AG20443 (cell line): ENCODE measurements around the gene OTUB1.

Experiments
- DNase-seq: peaks from one replicate; pipeline ENCODE4 v3.0.0; 2012; ENCODE audit warnings: low spot score, mixed read lengths

OTUB1 gene

DNA sequence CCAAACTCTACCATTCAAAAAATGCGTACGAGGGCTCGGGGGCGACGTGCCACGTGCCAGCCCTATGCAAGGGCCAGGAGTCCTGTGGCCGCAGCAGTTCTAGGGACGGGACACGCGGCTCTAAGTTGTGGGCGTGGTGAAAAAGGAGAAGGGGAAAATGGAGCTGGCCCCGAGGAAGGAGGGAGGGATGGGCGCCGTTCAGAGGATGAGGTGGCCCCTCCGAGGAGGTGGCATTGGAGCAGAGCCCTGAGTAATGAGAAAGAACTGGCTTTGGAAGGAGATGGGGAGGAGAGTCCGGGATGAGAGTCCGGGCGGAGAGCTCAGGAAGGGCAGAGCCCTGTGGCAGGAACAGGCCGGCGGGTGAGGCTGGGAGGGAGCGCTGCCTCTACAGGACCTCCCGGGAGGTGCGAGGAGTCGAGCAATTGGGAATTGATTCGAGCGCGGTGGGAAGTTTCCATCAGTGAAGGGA lies 21.0 kb downstream of the OTUB1 start:
- peak; percentile 74 for DNase-seq

DNA sequence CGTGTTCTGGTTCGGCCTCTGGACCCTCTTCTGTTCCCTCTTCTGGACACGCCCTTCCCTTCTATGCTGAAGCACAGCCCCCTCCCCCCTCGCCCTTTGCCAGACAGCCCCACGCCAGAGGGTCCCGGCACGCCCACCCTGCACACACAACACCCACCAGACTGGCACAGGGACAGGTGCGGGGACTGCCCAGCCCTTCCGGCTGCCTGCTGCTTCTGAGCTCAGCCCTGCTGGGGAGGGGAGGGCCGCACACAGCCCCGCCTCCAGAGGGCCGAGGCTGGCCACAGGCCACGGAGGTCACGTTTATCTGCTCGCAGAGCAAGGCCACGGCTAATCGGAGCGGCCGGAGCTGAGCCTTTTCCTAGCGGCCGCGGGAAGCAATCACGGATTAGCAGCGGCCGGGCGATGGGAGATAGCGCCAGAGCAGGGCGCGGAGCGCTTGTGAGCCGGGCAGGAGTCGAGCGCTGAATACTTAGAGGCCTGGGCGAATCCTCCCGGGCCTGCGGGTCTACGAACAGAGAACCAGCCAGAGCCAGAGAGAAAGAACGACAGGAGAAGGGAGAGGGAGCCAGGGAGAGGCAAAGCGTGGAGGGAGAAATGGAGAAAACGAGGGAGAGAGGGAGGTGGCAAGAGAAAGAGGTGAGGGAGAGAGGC lies 21.5 kb downstream of the OTUB1 start:
- peak; percentile 88 for DNase-seq

DNA sequence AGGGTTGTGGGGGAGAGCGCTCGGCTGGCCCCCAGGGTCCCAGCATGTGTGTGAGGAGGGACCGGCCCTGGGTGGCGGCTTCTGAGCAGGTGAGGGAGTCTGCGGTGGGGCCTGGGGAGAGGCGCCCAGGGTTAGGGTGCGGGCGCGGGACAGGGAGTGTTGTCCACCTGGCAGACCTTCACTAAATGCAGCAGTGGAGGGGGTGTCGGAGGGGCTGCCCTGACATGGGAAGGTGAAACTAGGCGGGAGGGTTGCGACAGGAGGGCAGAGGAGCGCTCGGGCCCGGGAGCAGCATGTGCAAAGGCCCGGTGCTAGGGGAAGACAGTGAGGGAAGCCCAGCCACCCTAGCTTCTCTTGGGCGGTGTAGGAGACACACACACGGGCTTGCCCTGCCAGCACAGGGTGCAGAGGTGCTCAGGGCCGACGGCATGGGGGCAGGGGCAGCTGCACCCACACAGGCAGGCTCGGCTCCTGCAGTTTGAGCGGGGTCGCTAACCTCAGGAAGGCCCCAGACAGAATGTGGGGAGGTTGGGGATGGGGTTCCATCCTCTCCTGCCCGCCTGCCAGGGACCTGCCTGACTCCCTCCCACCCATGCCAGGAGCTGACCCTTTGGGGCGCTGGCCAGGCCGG lies 22.2 kb downstream of the OTUB1 start:
- DNase-seq = no peak

DNA sequence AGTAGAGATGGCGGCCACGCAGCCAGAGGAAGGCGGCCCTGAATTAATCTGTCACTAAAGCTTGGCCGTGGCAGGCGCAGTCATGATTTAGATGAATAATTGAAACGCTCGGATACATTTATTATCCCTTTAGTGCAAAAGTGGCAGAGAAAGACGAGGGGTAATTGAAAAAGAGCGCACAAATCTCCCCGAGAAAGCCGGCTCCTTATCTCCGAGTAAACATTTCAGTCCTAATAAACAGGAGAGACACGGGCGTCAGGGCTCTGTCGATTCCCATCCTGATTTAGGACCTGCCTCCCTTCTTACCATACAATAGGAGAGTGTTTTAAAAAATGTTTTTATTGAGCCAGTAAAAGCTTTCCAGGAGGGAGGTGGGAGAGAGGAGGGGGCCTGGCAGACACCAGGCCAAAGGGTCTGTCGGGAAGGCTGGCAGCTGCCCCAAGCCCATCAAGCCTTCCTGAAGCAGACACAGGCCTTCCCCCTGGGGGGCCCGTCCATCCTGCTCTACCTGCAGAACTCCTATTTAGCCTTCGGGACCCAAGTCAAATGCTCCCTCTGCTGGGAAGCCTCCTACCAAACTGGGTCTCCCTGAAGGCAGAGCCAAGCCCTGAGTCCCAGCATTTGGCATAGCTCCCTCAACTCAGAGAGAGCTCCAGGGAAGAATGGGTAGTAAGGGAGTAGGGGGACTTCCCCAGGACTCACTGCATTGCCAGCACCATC lies 22.8 kb downstream of the OTUB1 start:
- no peak for DNase-seq

DNA sequence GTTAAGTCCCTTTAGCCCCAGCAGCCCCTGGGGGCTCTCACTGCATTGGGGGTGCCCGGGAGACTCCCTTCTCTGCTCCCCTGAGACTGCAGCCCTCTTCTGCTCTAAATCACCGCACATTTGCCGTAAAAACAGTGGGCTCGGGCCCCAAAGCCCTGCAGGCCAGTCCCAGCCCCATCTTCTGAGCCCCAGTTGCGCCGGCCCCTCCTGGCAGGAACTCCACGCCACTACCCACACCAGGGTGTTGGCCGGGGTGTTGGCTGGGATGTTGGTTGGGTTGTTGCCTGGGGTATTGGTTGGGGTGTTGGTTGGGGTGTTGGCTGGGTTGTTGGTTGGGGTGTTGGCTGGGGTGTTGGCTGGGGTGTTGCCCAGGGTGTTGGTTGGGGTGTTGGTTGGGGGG lies 23.5 kb downstream of the OTUB1 start:
- DNase-seq = no peak

DNA sequence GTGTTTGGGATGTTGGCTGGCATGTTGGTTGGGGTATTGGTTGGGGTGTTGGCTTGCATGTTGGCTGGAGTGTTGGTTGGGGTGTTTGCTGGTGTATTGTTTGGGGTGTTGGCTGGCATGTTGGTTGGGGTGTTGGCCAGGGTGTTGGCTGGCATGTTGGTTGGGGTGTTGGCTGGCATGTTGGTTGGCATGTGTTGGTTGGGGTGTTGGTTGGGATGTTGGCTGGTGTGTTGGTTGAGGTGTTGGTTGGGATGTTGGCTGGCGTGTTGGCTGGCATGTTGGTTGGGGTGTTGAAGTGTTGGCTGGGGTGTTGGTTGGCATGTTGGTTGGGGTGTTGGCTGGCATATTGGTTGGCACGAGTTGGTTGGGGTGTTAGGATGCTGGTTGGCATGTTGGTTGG lies 24.5 kb downstream of the OTUB1 start:
- no peak for DNase-seq

DNA sequence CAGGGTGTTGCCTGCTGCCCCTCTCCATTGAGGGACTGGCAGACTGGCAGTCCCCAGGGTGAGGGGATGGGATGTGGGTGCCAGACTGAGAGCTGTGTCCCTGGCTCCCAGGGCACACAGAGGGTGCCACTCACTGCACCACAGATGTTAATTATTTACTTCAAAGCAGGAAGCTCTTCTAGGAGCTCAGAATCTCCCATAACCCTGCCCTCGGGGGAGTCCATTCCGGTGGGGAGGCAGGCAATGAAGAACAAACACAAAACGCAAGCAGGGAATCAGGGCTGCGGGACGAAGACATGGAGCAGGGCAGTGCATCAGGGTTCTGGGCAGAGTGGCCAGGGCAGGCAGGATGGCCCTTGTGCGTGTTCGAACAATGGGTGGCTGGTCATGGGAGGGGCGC lies 25.1 kb downstream of the OTUB1 start:
- no peak for DNase-seq

DNA sequence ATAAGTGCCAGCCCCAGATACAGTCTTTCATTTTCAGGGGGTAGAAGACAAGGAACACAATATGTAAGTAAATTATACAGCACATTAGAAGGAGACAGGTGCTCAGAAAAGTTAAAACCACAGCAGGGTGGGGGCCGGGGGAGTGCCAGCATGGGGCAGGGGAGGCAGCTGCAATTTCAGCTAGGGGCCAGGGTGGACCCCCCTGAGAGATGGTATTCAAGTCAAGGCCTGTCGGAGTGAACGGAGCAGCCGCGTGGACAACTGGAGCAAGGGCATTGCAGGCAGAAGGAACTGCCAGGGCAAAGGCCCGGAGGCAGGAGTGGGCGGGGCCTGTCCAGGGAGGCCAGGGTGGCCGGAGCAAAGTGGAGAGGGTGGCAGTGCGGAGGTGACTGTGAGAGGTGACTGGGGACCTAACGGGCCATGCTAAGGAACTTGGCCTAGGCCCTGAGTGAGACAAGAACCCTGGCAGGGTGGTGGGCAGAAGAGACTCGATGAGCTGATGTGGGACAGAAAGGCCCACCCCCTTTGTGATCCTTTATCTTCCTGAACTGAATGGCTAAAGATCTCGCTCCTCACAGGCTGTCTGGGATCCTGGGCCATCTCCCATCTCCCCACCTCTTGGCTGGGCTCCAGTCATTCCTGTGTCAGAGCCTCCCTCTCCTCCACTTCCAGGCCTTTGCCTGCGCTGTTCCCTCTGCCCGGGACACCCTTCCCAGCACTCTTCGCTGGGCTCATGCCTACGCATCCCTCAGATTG lies 27.1 kb downstream of the OTUB1 start:
- no peak for DNase-seq

DNA sequence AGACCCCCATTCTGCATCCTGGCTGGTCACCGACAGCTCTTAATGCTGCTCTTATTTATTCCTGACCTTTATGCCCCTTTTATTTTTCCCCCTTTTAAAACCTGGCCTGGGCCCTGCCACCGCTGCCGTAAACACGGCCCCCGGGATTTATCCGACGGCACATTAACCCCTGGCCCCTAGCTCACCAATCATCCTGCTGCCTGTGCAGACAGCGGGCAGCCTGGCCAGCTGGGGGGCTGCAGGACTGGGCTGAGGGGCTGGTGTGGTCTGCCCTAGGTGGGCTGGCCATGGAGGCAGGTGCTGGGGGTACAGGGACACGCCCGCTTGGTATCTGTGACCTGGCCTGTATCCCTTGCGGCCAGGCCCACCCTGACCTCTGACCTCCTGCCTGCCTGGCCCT lies 28.1 kb downstream of the OTUB1 start:
- DNase-seq = no peak

DNA sequence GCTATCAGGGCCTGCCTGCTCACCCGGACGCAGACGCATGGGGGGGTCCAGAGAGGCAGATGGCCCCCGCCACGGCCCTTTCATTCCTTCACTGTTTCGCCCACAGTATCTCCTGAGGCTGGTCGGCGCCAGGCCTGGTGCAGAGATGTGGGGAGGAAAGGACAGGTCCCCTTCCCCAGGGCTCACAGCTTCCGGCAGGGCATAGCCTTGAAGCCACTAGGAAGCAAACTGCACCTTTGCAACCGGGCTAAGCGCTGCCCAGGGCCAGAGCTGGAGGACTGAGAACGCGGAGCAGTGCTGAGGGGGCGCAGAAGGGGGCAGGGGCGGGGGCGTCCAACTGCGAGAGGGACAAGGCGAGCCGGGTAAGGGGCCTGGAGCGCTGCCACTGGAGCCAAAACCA lies 29.3 kb downstream of the OTUB1 start:
- DNase-seq = no peak

DNA sequence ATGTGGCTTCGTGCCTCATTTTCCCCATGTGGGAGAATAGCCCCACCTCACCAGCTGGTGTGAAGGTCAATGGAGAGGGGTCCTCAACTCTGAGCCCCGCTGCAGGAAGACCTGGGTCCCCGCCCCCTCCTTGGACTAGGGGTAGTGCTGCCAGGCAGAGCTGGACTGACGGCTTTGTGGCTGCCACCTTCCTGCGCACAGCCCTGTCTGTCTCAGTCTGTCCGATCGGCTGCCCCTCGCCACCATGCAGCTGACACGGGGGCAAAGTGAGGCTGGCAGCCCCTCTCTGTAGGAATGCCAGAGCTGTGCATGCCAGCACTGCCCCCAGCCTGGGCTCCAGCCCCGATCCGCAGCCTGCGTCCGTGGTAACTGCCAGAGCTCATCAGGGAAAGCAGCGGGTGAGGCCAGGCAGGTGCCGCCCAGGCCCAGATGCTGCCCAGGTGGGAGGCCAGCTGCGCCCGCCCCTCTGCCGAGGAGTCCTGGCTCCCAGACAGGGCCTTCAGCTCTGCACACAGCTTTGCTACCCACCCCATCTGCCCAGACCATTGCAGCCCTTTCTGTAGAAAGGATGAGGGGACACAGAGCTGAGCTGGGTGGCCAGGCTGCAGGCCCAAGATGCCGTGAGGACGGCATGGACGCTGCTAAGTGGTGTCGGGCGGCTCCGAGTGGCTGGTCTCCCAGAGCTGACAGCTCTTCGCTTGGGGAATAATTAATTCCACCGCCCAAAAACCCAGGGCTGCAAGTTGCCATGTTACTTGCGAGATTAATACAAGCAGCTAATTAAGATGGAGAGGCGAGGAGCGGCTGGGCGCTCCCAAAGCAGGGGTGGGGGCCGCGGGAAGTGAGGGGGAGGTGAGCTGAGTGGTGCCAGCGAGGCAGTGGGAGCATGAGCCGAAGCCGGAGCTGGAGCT lies 30.0 kb downstream of the OTUB1 start:
- no peak for DNase-seq

DNA sequence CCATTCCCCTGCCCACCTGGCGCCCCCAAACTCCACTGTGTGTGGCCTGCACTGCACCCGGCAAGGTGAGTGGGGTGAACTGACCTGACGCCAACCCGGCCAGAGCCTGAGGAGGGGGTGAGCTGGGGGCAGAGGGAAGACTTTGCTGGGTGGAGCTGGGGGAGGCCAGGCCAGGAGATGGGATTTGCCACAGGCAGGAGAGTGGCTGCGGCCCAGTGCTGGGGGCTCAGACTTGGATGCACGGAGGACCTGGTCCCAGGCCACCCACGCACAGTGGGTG lies 31.6 kb downstream of the OTUB1 start:
- no peak for DNase-seq

DNA sequence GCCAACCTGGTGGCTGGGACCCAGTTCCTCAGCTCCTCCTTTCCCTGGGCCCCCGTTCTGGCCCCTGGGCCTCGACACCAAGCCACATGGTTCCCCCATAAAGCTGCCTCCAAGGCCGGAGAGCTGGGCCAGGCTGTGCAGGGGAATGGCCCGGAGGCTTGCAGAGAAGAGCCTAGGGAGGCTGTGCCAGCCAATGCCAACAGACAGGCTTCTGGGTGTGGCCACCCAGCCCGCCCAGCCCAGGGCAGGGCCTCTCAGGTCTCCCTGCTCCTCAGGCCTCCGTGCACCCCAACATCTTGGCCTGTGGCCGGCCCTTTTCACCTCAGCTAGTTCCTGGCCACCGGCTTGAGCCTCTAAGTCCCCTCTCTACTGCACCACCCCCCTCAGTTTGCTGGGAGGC lies 32.1 kb downstream of the OTUB1 start:
- DNase-seq = no peak

DNA sequence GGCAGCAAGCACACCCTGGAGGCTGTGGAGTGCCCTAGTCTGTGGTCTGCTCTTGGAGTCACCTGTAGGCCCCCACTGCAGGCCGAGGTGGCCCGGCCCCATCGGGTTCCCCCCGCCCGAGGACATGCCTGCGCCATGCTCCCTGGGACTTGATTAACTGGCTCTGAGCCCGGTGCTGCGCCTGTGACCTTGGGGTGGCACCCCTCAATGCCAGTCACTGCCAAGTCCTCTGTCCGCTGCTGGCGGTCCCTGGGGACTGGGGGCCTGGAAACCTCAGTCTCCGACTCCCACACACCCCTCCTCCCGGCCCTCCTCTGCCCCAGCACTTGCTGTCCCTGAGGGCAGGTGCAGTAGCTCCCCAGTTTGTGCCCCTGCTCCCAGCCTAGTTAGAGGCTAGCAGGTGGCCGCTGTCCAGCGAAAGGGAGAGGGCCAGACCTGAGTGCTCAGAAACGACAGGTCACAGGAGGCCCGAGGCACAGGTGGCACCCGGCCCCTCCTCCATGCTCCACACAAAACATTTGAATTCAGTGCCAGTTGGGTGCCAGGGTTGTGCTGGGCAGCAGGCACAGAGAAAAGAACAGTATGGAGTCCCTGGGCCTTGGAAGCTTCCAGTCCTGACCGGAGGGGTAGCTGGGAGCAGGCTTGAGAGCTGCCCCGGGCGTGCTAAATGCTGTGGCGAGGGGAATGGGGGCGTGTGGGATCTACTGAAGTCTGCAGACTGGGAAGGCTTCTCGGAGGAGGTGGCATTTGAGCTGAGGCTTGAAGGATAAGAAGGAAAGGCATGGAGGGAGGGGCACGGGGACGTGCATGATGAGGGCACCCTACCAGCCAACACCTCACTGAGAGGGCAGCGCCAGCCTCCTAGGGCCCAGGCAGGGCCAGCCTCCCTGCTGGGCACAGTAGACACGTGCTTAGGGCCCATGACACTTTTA lies 33.1 kb downstream of the OTUB1 start:
- no peak for DNase-seq

DNA sequence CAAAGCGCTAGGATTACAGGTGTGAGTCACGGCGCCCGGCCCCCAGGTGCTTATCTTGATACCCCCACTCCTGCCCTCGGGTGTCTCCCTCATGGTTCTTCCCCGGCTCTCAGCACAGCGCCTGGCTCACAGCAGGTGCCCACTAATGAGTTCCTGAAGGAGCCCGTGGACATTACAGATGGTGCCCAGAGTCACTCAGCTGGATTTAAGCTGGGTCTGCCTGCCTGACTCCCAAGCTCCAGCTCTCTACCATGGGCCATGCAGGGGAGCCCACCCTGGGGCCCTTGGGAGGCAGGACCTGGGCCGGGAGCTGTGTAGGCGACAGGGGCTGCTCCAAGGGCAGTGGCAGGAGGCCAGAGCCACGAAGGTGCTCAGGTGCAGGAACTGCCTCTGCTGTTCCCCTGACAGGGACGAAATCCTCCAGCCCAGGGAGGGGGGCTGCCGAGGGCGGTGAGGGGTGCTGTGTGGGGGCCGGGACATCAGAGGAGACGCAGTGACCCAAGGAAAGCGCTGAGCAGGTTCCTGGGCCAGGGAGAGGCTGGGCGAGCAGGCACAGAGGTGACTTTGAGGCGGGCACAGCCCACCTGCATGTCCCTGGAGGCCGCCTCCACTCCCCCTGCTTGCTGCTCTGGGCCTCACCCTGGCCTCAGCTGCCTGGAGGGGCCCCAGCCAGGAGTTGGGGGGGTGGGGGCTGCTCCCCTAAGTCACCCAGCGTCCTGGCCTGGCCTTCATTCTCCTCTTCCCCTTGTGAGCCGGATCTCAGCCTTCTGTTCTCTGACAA lies 34.9 kb downstream of the OTUB1 start:
- DNase-seq = no peak

DNA sequence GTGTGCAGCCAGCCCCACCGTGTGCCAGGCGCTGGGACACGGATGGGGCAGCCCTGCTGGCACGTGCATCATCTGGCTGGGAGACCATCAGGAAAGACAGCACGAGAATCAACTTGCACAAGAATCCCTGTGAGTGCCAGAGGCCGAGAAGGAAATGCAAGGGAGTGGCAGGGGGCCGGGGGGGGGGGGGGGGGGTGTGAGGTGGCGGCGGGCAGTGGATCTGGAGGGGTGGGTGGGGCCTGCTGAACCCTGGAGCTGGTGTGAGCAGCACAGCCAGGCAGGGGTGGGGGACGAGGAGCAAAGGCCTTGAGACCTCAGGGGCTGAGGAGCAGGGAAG lies 35.5 kb downstream of the OTUB1 start:
- no peak for DNase-seq

DNA sequence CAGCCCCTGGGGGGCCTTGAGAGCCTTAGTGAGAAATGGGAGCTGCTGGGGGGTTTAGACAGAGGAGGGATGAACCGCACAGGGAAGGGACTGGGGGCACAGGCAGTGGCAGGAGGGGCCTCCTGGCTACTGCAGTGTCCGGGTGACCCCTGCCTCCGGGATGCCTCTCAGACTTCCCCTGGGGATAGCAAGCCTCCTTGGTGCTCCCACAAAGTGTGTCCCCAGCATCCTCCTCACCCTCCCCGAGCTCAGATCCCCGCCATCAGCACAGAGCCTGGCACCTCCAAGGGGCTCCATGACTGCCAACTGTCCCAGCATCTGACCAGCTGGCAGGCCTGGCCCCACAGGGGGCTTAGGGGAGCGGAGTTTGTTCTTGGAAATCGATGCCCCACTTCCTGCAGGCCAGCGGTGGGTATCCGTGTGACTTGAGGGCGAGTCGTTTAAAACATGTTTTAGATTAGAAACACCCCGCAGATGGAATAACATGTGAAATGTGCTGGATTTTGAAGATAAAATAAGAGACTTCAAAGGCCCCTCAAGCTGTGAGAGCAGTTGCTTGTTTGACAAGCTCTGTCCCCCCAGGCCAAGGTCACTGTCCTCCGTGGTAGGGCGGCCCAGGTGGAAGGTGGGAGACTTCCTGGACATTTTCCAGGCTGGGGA lies 36.0 kb downstream of the OTUB1 start:
- DNase-seq = no peak

DNA sequence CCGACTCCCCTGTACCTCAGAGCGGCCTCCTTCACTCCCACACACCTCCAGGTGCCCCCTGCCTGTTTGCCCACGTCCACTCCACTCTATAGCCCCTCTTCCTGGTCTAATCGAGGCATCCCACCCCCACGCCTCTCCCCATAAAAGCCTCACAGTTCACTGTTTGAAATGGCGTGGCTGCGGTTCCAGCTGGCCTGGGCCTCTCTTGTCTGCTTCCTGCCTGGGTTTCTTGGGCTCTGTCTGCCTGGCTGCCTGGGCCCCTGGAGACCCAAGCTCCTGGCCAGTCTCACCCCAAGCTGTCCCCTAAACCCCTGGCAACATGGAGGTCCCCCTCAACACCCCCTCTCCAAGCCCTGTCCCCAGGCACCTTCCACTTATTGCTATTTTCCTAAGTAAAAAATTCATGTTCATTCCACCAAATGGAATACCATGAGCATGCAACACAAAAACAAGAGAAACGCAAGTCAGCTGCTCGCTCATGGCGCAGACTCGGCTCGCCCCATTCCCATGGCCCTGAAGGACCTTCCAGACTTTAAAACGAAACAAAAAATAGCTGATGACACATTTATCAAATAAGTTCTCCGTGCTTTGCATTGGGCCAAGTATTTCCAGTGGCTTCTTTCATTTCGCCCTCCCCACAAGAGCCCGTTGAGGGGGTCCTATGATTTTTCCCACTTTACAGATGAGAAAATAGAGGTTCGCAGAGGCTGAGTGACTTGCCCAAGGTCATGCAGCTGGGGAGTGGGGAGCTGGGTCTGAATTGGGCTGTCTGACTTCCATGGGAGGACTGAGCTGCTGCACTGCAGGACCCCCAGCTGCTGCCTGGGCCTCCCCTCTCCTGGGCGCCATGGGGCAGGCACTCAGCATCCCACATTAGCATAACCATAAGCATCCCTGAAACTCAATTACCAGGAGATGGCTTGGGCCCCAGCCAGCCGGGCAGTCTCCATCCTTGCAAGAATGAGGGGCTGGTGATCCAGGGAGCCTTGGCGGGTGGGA lies 37.8 kb downstream of the OTUB1 start:
- no peak for DNase-seq
